Measurements from ENCODE around the gene CRY2.
A peak's percentile ranks its signal among the peaks of the same experiment; 100 is the strongest.
"Not testable (repeated sequence)": the region's sequence is repeated elsewhere in the genome, so short reads cannot be mapped to it uniquely, and the experiment has no call there.

The CRY2 gene

DNA sequence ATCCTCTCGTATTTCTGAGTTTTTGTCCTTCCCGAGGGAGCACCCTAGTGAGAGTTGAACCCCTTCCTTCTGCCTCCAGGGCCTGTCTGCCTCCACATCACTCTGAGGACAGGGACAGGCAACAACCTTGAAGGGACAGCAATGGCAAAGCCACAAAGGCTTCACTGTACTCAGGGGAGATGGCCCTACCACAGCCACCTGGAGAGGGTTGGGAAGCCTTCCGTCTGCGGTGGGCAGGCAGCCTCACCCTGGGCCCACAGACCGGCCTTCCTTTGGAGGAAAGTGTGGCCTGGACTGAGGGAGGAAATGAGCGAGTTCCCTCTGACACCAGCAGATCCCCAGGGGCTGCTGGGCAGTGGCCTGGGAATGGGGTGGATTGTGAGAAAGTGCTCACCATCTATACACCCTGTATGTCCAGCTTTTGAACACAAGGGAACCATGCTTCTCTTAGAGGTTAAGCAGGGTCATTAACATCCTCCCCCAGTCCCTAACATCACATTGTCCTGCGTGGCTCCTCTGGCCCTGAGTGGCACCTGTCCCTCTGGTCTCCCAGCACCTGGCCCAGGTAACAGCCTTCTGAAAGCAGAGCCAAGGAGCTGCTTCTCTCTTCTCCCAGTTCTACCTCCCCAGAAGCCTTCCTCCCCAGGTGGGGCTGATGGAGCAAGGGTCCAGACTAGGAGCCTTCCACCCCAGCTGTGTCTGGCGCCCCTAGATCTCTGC, 35.5 kb upstream of the CRY2 start:
- no peak for DNase-seq (ENCODE audit: low read depth)

DNA sequence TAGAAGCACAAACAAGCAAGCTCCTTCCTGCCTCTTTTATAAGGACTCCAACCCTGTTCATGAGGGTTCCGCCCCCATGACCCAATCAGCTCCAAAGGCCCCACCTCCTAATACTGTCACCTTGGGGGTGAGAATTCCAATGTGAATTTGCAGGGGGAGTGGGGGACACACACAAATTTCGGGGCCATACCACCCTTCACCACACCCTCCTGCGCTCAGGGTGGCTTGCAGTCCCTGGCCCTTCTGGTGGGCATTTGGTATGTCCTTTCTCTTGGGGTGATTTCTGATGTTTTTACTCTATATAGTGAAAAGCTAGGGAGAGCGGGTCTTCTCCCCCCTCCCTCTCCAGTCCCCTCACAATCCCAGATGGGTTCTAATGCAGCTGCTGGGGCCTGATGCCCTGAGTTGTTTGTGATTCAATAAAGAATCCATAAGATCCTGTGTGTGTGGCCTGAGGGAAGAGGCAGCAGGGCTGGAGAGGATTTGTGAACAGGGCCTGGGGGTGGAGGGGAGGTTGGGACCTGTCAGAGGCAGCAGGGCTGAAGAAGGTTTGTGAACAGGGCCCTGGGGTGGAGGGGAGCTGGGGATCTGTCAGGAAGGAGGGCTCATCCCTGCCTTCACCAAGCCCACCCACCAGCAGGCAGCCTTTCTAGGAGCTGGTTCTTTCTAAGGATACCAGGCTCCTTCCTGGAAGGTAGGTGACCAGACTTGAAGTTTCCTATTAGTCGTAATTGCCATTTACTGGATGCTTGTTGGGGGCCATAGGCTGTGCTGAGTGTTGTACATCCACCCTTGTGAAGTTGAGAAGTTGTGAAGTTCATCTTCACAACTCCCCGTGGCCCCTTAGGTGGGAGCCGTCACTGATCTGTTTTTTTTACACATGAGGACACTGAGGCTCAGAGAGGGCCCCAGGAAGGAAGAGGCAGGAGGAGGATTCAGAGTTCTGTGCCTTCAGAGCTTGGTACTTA, 34.4 kb upstream of the CRY2 start:
- no peak for DNase-seq (ENCODE audit: low read depth)

- DNase-seq (ENCODE audit: low read depth), result no peak
Observed at GRCh38 chr11:45815747-45816146, 31.5 kb upstream of the CRY2 start.

GRCh38 chr11:45816614-45817013, 30.7 kb upstream of the CRY2 start:
- no peak for DNase-seq (ENCODE audit: low read depth)

DNA sequence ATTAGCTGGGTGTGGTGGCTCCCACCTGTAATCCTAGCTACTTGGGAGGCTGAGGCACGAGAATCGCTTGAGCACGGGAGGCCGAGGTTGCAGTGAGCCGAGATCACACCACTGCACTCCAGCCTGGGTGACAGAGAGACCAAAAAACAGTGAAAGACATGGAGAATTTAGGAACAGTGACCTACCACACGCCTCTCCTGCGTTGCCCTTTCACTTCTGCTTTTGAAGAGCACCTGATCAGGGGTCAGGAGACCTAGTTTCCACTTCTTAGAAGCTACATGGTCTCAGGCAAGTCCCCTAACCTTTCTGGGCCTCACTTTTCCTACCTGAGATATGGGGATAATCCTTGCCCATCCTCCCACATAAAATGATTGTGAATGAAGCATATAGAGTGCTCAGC, 30.1 kb upstream of the CRY2 start:
- DNase-seq (ENCODE audit: low read depth), result no peak

GRCh38 chr11:45818961-45819605, 28.2 kb upstream of the CRY2 start:
- DNase-seq (ENCODE audit: low read depth), result no peak

DNA sequence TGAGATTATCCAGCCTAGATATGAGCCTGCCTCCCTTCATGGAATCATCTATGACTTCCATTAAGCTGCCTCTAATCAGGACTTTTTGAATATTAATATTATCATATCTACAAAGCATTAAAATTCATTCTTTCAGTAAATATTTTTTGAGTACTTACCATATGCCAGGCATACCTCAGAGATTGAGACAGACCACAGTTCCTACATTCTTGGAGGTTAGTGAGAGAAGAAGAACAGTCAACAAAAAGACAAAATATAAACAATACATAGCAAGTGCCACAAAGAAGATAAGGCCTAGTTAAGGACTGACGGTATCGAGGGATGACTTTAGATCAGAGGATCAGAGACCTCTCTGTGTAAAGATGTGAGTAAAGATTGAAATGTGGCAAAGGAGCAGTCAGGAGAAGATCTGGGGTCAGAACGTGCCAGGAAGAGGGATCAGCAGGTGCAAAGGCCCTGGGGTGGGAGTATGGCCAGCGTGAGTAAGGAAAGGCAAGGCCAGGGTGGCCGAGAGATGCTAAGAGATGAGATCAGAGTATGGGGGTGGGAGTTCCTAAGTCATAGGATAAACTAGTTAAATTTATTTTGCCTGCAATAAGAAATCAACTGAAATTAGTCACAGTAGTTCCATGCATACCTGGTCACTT, 26.9 kb upstream of the CRY2 start:
- DNase-seq (ENCODE audit: low read depth), result no peak

DNA sequence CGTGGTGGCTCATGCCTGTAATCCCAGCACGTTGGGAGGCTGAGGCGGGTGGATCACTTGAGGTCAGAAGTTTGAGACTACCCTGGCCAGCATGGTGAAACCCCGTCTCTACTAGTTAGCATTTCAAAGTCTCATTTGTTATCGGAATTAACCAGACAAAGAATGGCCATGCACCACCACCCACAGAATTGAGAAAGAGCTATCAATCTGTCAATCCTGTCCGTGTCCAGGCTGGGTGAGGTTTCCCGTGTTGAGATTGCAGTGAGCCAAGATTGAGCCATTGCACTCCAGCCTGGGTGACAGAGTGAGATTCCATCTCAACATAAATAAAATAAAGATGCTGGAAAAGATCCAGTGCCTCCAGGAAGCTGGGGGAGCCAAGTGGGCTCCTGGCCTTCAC, 20.8 kb upstream of the CRY2 start:
- DNase-seq (ENCODE audit: low read depth), result not testable (repeated sequence)

GRCh38 chr11:45827123-45827522, 20.2 kb upstream of the CRY2 start:
- DNase-seq (ENCODE audit: low read depth), result no peak

GRCh38 chr11:45828996-45829395, 18.3 kb upstream of the CRY2 start:
- no peak for DNase-seq (ENCODE audit: low read depth)

- no peak for DNase-seq (ENCODE audit: low read depth)
Observed at GRCh38 chr11:45830596-45830995, 16.7 kb upstream of the CRY2 start.

DNA sequence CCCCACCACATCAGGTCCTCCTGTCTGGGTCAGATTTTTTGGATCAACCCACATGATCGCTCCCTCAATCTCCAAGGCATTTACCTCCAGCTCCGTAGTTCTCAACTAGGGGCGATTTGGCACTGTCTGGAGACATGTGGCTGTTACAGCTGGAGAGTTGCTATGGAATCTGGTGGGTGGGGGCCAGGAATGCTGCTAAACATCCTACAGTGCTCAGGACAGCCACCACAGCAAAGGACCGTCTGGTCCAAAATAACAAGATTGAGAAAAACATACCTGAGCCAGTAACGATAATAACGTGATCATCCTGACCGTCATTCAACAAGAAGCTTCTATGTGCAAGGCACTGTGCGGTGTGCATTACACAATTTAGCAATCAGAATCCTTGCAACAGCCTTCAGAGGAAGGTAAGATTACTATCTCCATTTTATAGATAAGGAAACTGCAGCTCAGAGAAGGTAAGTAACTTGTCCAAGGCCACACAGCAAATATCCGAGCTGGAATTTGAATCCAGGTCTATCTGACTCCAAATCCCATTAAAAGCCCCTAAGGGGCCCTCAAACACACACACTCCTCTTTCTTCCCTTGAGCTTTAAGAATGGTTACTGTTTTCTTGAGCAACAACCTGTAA, 14.3 kb upstream of the CRY2 start:
- DNase-seq (ENCODE audit: low read depth), result no peak

GRCh38 chr11:45833761-45834160, 13.5 kb upstream of the CRY2 start:
- DNase-seq (ENCODE audit: low read depth), result no peak

DNA sequence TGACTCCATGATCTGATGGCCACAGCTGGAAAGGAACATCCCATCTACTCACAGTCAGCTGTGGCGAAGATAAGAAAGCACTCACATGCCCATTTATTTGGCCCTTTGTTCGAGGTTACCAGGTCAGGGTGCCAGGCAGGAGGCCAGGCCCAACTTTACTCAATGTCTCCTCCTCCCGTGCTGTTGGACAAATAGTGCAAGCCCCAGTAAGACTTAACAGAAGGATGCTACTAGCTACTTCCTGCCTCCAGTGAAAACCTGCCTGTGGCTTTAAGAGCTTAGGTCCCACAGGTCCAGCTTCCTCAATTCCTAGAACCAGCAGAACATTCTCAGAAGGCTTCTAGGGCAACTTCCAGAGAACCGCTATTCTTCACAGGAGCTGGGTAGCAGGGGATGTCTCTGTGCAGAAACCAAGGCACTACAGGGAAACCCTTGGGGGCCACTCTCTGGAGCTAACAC, 12.9 kb upstream of the CRY2 start:
- DNase-seq (ENCODE audit: low read depth), result no peak

DNA sequence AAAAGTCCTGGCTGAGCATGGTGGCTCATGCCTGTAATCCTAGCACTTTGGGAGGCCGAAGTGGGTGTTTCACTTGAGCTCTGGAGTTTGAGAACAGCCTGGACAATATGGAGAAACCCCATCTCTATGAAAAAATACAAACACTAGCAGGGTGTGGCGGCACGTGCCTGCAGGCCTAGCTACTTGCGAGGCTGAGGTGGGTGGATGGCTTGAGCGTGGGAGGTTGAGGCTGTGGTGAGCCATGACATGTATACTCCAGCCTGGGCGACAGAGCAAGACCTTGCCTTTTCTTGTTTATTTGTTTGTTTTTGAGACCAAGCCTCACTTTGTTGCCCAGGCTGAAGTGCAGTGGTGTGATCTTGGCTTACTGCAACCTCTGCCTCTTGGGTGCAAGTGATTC, 8.1 kb upstream of the CRY2 start:
- no peak for DNase-seq (ENCODE audit: low read depth)

GRCh38 chr11:45840251-45840650, 7.0 kb upstream of the CRY2 start:
- not testable (repeated sequence) for DNase-seq (ENCODE audit: low read depth)

- DNase-seq (ENCODE audit: low read depth), result peak; percentile 75
Observed at GRCh38 chr11:45843158-45843924, 3.9 kb upstream of the CRY2 start.

DNA sequence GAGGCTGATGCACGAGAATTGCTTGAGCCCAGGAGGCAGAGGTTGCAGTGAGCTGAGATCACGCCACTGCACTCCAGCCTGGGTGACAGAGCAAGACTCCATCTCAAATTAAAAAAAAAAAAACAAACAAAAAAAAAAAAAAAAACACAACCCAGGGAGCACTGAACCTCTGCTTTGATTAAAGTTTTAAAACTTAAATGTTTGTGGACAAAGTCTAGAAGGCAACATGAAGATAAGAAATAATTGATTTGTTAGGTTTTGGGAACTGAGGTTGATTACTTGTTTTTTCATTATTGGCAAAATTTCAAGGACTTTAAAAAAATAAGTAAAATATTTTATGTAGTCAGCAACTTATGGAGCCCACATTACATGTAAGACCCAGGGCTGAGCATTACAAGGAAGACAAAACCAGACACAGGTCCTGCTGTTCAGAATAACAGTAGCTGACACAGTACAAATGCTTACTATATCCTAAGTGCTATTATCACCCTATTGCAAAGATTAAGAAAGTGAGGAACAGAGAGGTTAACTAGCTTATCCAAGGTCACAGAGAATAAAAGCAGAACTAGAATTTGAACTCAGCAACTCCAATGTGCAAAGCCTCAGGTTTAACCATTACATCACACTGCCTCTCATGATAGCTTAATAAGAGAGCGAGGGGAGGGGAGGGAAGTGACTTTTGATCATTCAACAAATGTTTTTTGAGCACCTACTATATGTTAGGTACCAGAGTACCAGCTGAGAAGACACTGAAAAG, 2.3 kb upstream of the CRY2 start:
- no peak for DNase-seq (ENCODE audit: low read depth)

DNA sequence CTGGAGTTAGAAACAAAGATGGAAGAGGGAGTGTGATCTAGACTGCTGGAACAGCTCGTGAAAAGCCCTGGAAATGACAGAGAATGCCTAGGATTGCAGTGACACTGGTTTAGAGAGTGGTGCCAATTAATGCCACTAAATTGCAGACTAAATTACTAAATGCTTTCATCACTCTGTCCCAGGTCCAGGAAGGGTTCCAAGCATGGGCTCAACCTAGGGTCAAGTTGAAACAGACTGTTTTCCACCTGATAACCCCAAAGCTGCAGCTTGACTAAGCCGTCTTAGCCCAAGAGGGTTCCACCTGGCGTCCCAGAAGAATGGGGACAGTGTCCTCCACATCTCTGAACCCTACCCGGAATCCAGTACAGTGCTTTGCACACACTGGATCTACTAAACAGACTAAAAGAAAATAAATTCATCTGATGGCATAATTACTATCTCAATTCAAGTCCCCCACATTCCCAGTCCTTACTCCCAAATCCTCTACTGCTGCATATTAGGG, 1.1 kb upstream of the CRY2 start:
- DNase-seq (ENCODE audit: low read depth), result no peak

- DNase-seq (ENCODE audit: low read depth), result peak; percentile 7
Observed at GRCh38 chr11:45847911-45848316, 639 bp downstream of the CRY2 start.

All from stimulated activated CD8-positive, alpha-beta memory T cell treated with anti-CD3 and anti-CD28 coated beads, Interleukin-4, amount 100 ng/mL, for 24 hours (primary cell).